HCT116 (cell line): ENCODE results near the gene CROCC. TPM values are rescaled to one million over a fixed set of nuclear protein-coding genes. Genes with fewer than 3 reads are reported as not detected.

Source experiments
- ATAC-seq: fragments of 200-7000 bp; cut with Tn5 transposase; 2 replicates; pipeline ENCODE4 v1.9.1; 2020; ENCODE audit warnings: mild to moderate bottlenecking, moderate library complexity
- BruUV-seq: library from RNA; stranded (reverse); fragments of 400-500 nt; replicated peaks from 2 replicates; lab custom pipeline; 2021; lab: Mats Ljungman, UMichigan
- CTCF ChIA-PET: fragments of 300-600 bp; sonication (Branson Sonifier 250); formaldehyde crosslinking; loops from one replicate; lab custom pipeline; 2021; ENCODE audit warnings: antibody characterized with exemption; lab: Charles Lee
- POLR2A ChIA-PET: fragments of 300-600, 350-600 bp; sonication (Branson Sonifier 250); formaldehyde crosslinking; loops from one replicate; lab custom pipeline; 2021; ENCODE audit warnings: antibody characterized with exemption; lab: Charles Lee
- RAD21 ChIA-PET, 2 experiments: fragments of 300-600 bp; sonication (Branson Sonifier 250); formaldehyde crosslinking; loops; one replicate each; lab custom pipeline; 2023; ENCODE audit warnings: low total read pairs in 2 of 2; ENCODE audit not compliant: uncharacterized antibody in 2 of 2, unreplicated experiment in 2 of 2, low non-redundant PET in 1 of 2; lab: Charles Lee
- DNase-seq: peaks from one replicate; pipeline ENCODE4 v3.0.0-alpha.2; 2010; ENCODE audit warnings: low read depth, low spot score
- H2AFZ ChIP-seq: fragments of 200-600 bp; shearing (Covaris generic), sonication (generic); 2 replicates; pipeline ENCODE4 v1.6.1; 2017; ENCODE audit warnings: low read depth, mixed run types, mixed read lengths, antibody characterized with exemption, low read length; ENCODE audit not compliant: poor library complexity, severe bottlenecking
- H3K27ac ChIP-seq: 2 replicates; pipeline ENCODE4 v1.5.1; 2012; ENCODE audit warnings: low read depth, low read length
- H3K27me3 ChIP-seq: fragments of 200-600 bp; sonication (generic); 2 replicates; pipeline ENCODE4 v1.6.1; 2016; ENCODE audit warnings: mixed run types, low read length, mixed read lengths; ENCODE audit not compliant: insufficient read depth
- H3K36me3 ChIP-seq, 2 experiments: fragments of 200-500 bp in 1 of 2; fragments of 200-600 bp in 1 of 2; sonication (Bioruptor generic) in 1 of 2; sonication (generic) in 1 of 2; 2 replicates each; pipeline versions ENCODE4 v1.5.1 to v1.6.1; 2014 to 2016; ENCODE audit warnings: low read length in 2 of 2, inconsistent platforms in 1 of 2, mixed read lengths in 1 of 2, mixed run types in 1 of 2; ENCODE audit not compliant: insufficient read depth in 2 of 2, control insufficient read depth in 1 of 2
- H3K4me1 ChIP-seq, 2 experiments: fragments of 200-600 bp in 1 of 2; sonication (generic) in 1 of 2; 2 replicates each; pipeline versions ENCODE4 v1.5.1 to v1.6.1; 2012 to 2017; ENCODE audit warnings: low read length in 2 of 2, inconsistent platforms in 1 of 2, mild to moderate bottlenecking in 1 of 2, mixed read lengths in 1 of 2, mixed run types in 1 of 2, moderate library complexity in 1 of 2; ENCODE audit not compliant: insufficient read depth in 2 of 2, control insufficient read depth in 1 of 2
- H3K4me2 ChIP-seq: fragments of 200-600 bp; sonication (generic); 2 replicates; pipeline ENCODE4 v1.6.1; 2017; ENCODE audit warnings: mixed run types, low read length, mixed read lengths
- H3K4me3 ChIP-seq, 2 experiments: fragments of 200-600 bp in 1 of 2; sonication (generic) in 1 of 2; replicated peaks in 1 of 2; 2 replicates each; pipeline ENCODE4 v1.5.1; 2011 to 2016; ENCODE audit warnings: low read length in 2 of 2, control low read depth in 1 of 2, low read depth in 1 of 2, mild to moderate bottlenecking in 1 of 2, mixed read lengths in 1 of 2, mixed run types in 1 of 2
- H3K79me2 ChIP-seq: fragments of 200-600 bp; sonication (generic); 2 replicates; pipeline ENCODE4 v1.6.1; 2017; ENCODE audit warnings: mild to moderate bottlenecking, mixed run types, low read length, moderate library complexity, mixed read lengths; ENCODE audit not compliant: insufficient read depth
- H3K9ac ChIP-seq: fragments of 200-600 bp; sonication (generic); 2 replicates; pipeline ENCODE4 v1.6.1; 2016; ENCODE audit warnings: low read length, mixed read lengths
- H3K9me2 ChIP-seq: fragments of 200-600 bp; sonication (generic), shearing (Covaris generic); 2 replicates; pipeline ENCODE4 v1.6.1; 2017; ENCODE audit warnings: mixed run types, mild to moderate bottlenecking, moderate library complexity; ENCODE audit not compliant: insufficient read depth
- H3K9me3 ChIP-seq, 2 experiments: fragments of 200-500 bp in 1 of 2; fragments of 200-600 bp in 1 of 2; sonication (Bioruptor generic) in 1 of 2; sonication (generic) in 1 of 2; 2 replicates each; pipeline ENCODE4 v1.6.1; 2014 to 2017; ENCODE audit warnings: low read length in 2 of 2, mixed read lengths in 2 of 2, inconsistent platforms in 1 of 2, low read depth in 1 of 2, mild to moderate bottlenecking in 1 of 2, mixed run types in 1 of 2, moderate library complexity in 1 of 2; ENCODE audit not compliant: control insufficient read depth in 1 of 2, insufficient read depth in 1 of 2
- H4K20me1 ChIP-seq: fragments of 200-600 bp; sonication (generic), shearing (Covaris generic); 2 replicates; pipeline ENCODE4 v1.6.1; 2017; ENCODE audit warnings: mixed run types, mild to moderate bottlenecking, moderate library complexity; ENCODE audit not compliant: insufficient read depth
- ELF1 ChIP-seq: IDR thresholded peaks from 2 replicates; pipeline ENCODE4 v1.6.1; 2012; ENCODE audit warnings: low read depth, borderline replicate concordance
- EZH2 ChIP-seq: fragments of 200-600 bp; sonication (generic); IDR thresholded peaks from 2 replicates; pipeline ENCODE4 v1.6.1; 2017; ENCODE audit warnings: antibody characterized with exemption, mixed run types
- POLR2AphosphoS5 ChIP-seq: IDR thresholded peaks from 2 replicates; pipeline ENCODE4 v1.6.1; 2011; ENCODE audit warnings: mild to moderate bottlenecking, low read depth, low read length, moderate library complexity
- SIN3A ChIP-seq: IDR thresholded peaks from 2 replicates; pipeline ENCODE4 v1.6.1; 2012; ENCODE audit warnings: low read depth
- YY1 ChIP-seq: IDR thresholded peaks from 2 replicates; pipeline ENCODE4 v1.6.1; 2011; ENCODE audit warnings: low read length, low read depth, moderate library complexity, mild to moderate bottlenecking; ENCODE audit not compliant: insufficient replicate concordance; ENCODE audit errors: extremely low read depth
- ZFX ChIP-seq: fragments of 450-650 bp; IDR thresholded peaks from 2 replicates; pipeline ENCODE4 v1.6.1; 2017
- ZNF274 ChIP-seq: fragments of 200-500 bp; sonication (Bioruptor generic); IDR thresholded peaks from 2 replicates; pipeline ENCODE4 v1.6.1; 2014; ENCODE audit warnings: mild to moderate bottlenecking, low read depth, low read length, inconsistent platforms
- intact Hi-C: fragments of 100-400 bp; cut with micrococcal nuclease; formaldehyde crosslinking; loops from 2 replicates; pipeline ENCODE4 v1.10.0; 2022
- total RNA-seq: library from RNA; stranded (reverse); gene quantifications from one replicate; pipeline ENCODE4 v1.2.1, GENCODE V29; 2021; ENCODE audit not compliant: unreplicated experiment
- TF ChIP-seq, protein P1 (sequence below): IDR thresholded peaks from 2 replicates; pipeline ENCODE4 v1.6.1; 2011; ENCODE audit warnings: mild to moderate bottlenecking, low read length, moderate library complexity; ENCODE audit not compliant: insufficient replicate concordance; ENCODE audit errors: extremely low read depth

The CROCC gene
- total RNA-seq, 1 experiment from 2014 or later, result 30.1 TPM

GRCh38 chr1:16927256-16927655, 5.5 kb downstream of the CROCC start:
- no peaks in the 10 kb centered on the region for H3K9me2 ChIP-seq
- no peak overlapping the region for H3K4me2 ChIP-seq
- DNase-seq (no peak), ATAC-seq (no peak)
- no peaks in the 10 kb centered on the region for H3K36me3 ChIP-seq
- H3K4me1 ChIP-seq, result peaks cover 2 to 6% of the 10 kb centered on the region in 2 experiments; a peak in 2 of 4 replicates
- H3K4me3 ChIP-seq, result no peak overlapping the region
- no peak overlapping the region for H2AFZ ChIP-seq
- intact Hi-C loops, result no loop called here
- H3K9me3 ChIP-seq, result no peaks in the 10 kb centered on the region
- CTCF ChIA-PET, result no interaction called here
- no peak overlapping the region for H3K9ac ChIP-seq
- H3K27me3 ChIP-seq, result no peaks in the 10 kb centered on the region
- BruUV-seq, result no TSS peak
- no peak overlapping the region for H3K27ac ChIP-seq
- H3K79me2 ChIP-seq, result no peaks in the 10 kb centered on the region
- POLR2A ChIA-PET, result no interaction called here
- H4K20me1 ChIP-seq, result no peaks in the 10 kb centered on the region
- no peak for TF ChIP-seq SIN3A
- TF ChIP-seq ZFX, result no peak
- no peak for TF ChIP-seq ELF1
- TF ChIP-seq EZH2, result no peak
- TF ChIP-seq ZNF274, result no peak
- TF ChIP-seq POLR2AphosphoS5, result no peak
- TF ChIP-seq, protein P1, sequence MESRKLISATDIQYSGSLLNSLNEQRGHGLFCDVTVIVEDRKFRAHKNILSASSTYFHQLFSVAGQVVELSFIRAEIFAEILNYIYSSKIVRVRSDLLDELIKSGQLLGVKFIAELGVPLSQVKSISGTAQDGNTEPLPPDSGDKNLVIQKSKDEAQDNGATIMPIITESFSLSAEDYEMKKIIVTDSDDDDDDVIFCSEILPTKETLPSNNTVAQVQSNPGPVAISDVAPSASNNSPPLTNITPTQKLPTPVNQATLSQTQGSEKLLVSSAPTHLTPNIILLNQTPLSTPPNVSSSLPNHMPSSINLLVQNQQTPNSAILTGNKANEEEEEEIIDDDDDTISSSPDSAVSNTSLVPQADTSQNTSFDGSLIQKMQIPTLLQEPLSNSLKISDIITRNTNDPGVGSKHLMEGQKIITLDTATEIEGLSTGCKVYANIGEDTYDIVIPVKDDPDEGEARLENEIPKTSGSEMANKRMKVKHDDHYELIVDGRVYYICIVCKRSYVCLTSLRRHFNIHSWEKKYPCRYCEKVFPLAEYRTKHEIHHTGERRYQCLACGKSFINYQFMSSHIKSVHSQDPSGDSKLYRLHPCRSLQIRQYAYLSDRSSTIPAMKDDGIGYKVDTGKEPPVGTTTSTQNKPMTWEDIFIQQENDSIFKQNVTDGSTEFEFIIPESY, result no peak
- TF ChIP-seq YY1, result no peak
- RAD21 ChIA-PET, result no interaction called here
